Heart right ventricle (tissue), 16 donors: ENCODE data around the gene VPREB3. TPM values are rescaled to one million over a fixed set of nuclear protein-coding genes. Genes with fewer than 3 reads are reported as not detected.

ENCODE experiments used
- ATAC-seq, 8 donors: fragments of 200-7000 bp; cut with Tn5 transposase; one replicate each; pipeline ENCODE4 v1.9.1; 2020; ENCODE audit warnings: mild to moderate bottlenecking in 8 of 8, moderate library complexity in 8 of 8, moderate number of reproducible peaks in 1 of 8
- DNase-seq, 2 donors: peaks; one replicate each; pipeline ENCODE4 v3.0.0-alpha.2; 2020
- H3K27ac ChIP-seq, 10 donors: fragments of 200-600 bp; sonication (generic) in 2 of 10; one replicate each; pipeline versions ENCODE4 v1.5.0 to v1.8.0; 2020 to 2022; ENCODE audit warnings: mild to moderate bottlenecking in 3 of 10
- H3K27me3 ChIP-seq, 7 donors: fragments of 200-600 bp; one replicate each; pipeline ENCODE4 v1.8.0; 2021 to 2022; ENCODE audit warnings: mild to moderate bottlenecking in 2 of 7
- H3K36me3 ChIP-seq, 9 donors: fragments of 200-600 bp; sonication (generic) in 1 of 9; one replicate each; pipeline versions ENCODE4 v1.5.0 to v1.8.0; 2020 to 2022; ENCODE audit warnings: mild to moderate bottlenecking in 2 of 9
- H3K4me1 ChIP-seq, 9 donors: fragments of 200-600 bp; sonication (generic) in 1 of 9; one replicate each; pipeline versions ENCODE4 v1.5.0 to v1.8.0; 2020 to 2022; ENCODE audit warnings: mild to moderate bottlenecking in 4 of 9
- H3K4me3 ChIP-seq, 10 donors: fragments of 200-600 bp; sonication (generic) in 2 of 10; one replicate each; pipeline versions ENCODE4 v1.5.0 to v1.8.0; 2020 to 2022; ENCODE audit warnings: mild to moderate bottlenecking in 7 of 10, moderate library complexity in 2 of 10
- H3K9me3 ChIP-seq, 11 donors: fragments of 200-600 bp in 10 of 11; sonication (generic) in 2 of 11; one replicate each; pipeline versions ENCODE4 v1.5.0 to v1.8.0; 2013 to 2022; ENCODE audit warnings: mild to moderate bottlenecking in 2 of 11, control low read depth in 1 of 11, moderate library complexity in 1 of 11
- WGBS, 2 donors: extraction: QIAGEN DNeasy Blood & Tissue Kit; methylation state at CpG; one replicate each; pipeline ENCODE4 v1.1.7; 2013; ENCODE audit warnings: inconsistent platforms in 1 of 2; 5-methylcytosine and 5-hydroxymethylcytosine counted together
- intact Hi-C, 10 donors: fragments of 100-400 bp; cut with DNase I; formaldehyde crosslinking; loops; one replicate each; pipeline versions ENCODE4 v1.11.1 to v1.14.2; 2022
- polyA plus RNA-seq, 2 donors: library from polyadenylated mRNA; stranded (reverse); fragments of 200-250 nt; gene quantifications; one replicate each; pipeline ENCODE4 v1.2.3, GENCODE V29; 2013
- total RNA-seq, 10 donors: library from RNA; stranded (reverse); fragmentation: NEBNext Ultra II Directional in 3 of 10; extraction: Animal tissue kit (Norgen Biotek cat#: 25700) in 3 of 10; gene quantifications; one replicate each; pipeline versions ENCODE4 v1.2.1 to v1.2.4, GENCODE V29; 2021 to 2023
- TF ChIP-seq, protein P1 (sequence below), 9 donors: fragments of 200-600 bp; sonication (generic) in 2 of 9; IDR thresholded peaks; one replicate each; pipeline versions ENCODE4 v1.5.0 to v1.8.0; 2021 to 2022; ENCODE audit warnings: antibody characterized with exemption in 9 of 9, mild to moderate bottlenecking in 5 of 9, moderate library complexity in 1 of 9
- donor health status: Arrhythmogenic right ventricular cardiomyopathy.
- donor health status: ischemic (EF 13 %, LVEDD 7.1; RV severe dilation, severe dysfunction).
- donor health status: healthy with polysubstance abuse.
- donor health status: DM: no; HTN: yes; CAD: no.
- donor health status: DM: no; HTN: no; CAD: no.
- donor health status: ischemic (EF 25% LVEDD 6.9; RV normal size, moderate dysfunction).
- donor health status: ischemic (EF 25% LVEDD 5.7; RV mildly dilated, moderate dysfunction).
- donor health status: healthy.
- donor health status: DM: yes; HTN: yes; CAD: no.
- donor health status: Ischemic cardiomyopathy.
- donor health status: ischemic (EF 35%, LVEDD 5.7; RV mildly dilated, moderate dysfunction).
- donor health status: nonischemic (EF 11% LVEDD 7.7; RV severe dilation, severe dysfunction).
- donor health status: DM: yes; HTN: yes; CAD: no.
- donor health status: PGD.
- donor health status: ischemic (EF 29% LVEDD 5.4; RV normal size, mild dysfunction).
- donor health status: nonischemic (EF 23%, LVEDD 6.1; RV moderate dilation, normal function).

Gene VPREB3
- total and polyA plus RNA-seq, 12 donors: 0.56 to 2.5 (median 0.96) TPM; not detected in 4

GRCh38 chr22:23775779-23776375 lies 21.7 kb upstream of the VPREB3 start:
- 85 to 86% methylated on average over 3 of the region's 3 CpGs for WGBS, 2 donors
- H3K4me1 ChIP-seq: peaks cover 4 to 51% (median 37%) of the 10 kb centered on the region in 9 donors

GRCh38 chr22:23774922-23775436 lies 20.8 kb upstream of the VPREB3 start:
- Histone ChIP-seq H3K27ac (no peak overlapping the region), H3K4me1 (peaks cover 4 to 51% (median 37%) of the 10 kb centered on the region in 9 donors), H3K27me3 (peaks cover 0 to 10% (median 0%) of the 10 kb centered on the region in 7 donors), H3K4me3 (no peak overlapping the region), H3K9me3 (no peaks in the 10 kb centered on the region), H3K36me3 (no peaks in the 10 kb centered on the region)
- peak in 1 of 2 donors; percentile 3 for DNase-seq
- TF ChIP-seq, protein P1, sequence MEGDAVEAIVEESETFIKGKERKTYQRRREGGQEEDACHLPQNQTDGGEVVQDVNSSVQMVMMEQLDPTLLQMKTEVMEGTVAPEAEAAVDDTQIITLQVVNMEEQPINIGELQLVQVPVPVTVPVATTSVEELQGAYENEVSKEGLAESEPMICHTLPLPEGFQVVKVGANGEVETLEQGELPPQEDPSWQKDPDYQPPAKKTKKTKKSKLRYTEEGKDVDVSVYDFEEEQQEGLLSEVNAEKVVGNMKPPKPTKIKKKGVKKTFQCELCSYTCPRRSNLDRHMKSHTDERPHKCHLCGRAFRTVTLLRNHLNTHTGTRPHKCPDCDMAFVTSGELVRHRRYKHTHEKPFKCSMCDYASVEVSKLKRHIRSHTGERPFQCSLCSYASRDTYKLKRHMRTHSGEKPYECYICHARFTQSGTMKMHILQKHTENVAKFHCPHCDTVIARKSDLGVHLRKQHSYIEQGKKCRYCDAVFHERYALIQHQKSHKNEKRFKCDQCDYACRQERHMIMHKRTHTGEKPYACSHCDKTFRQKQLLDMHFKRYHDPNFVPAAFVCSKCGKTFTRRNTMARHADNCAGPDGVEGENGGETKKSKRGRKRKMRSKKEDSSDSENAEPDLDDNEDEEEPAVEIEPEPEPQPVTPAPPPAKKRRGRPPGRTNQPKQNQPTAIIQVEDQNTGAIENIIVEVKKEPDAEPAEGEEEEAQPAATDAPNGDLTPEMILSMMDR (IDR thresholded peaks at IDR 0.05): no peak
- no peak for ATAC-seq
- intact Hi-C loops: loop anchor here in 3 of 10 donors (5.0 kb wide), 3 partner anchors 57 to 72 kb away; no protein-coding TSS in a partner anchor
- WGBS, 2 donors: 67 to 68% methylated on average over 2 of the region's 2 CpGs

More at GRCh38 chr22:23775779-23776375, 21.7 kb upstream of the VPREB3 start:
- no peak overlapping the region for H3K4me3 ChIP-seq
- H3K36me3 ChIP-seq: no peaks in the 10 kb centered on the region
- H3K9me3 ChIP-seq: no peaks in the 10 kb centered on the region
- peaks cover 0 to 10% (median 0%) of the 10 kb centered on the region in 7 donors for H3K27me3 ChIP-seq
- ATAC-seq: no peak
- DNase-seq: no peak
- intact Hi-C loops: loop anchor here in 1 of 10 donors (5.0 kb wide), 1 partner anchor 66 kb away; no protein-coding TSS in a partner anchor
- no peak overlapping the region for H3K27ac ChIP-seq
- TF ChIP-seq, protein P1 (IDR thresholded peaks at IDR 0.05): peak in 2 of 9 donors; percentile 20

DNA sequence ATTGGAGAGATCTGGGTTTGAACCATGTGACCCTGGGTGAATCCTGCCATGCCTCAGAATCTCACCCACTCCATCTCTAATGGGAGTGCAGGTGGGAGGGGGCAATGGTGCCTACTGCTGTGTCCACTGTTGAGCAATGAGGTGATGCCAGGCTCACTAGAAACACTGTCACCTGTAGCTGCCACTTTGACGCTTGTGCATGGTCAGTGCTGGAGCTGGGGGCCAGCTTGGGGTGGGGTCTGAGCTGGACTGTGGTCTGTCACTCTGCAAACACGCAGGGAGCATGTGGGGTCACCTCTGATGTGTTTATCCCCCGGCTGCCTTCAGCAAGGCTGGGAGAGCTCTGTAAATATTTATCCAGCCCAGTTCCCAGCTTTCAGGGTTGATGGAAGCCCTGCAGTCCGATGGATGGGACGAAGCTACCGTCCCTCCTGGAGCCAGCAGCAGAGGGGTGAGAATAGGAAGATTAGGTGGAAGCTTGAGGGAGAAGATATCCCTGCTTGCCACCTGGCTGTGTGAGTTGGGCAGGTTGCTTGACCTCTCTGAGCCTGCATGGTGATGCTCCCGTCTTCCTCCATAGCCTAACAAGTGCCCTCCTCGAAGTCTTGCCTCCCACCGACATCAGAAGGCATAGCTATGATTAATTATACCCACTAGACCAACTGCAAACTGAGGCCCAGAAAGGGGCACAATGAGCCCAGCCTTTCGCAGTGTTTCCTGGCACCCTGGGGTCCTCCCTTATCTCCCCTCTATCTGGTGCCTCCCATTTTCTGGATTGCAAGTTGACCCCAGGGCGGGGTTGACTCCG lies 20.1 kb upstream of the VPREB3 start:
- 76 to 77% methylated on average over 12 of the region's 12 CpGs for WGBS, 2 donors
- intact Hi-C loops: loop anchor here in 2 of 10 donors (5.0 kb wide), 2 partner anchors 58 to 73 kb away; no protein-coding TSS in a partner anchor
- H3K27me3 ChIP-seq: peaks cover 0 to 10% (median 0%) of the 10 kb centered on the region in 7 donors
- peak overlapping the region in 5 of 10 donors; percentile 52 to 85 (median 68) for H3K27ac ChIP-seq
- no peak for DNase-seq
- H3K36me3 ChIP-seq: no peaks in the 10 kb centered on the region
- TF ChIP-seq, protein P1 (IDR thresholded peaks at IDR 0.05): no peak
- H3K9me3 ChIP-seq: no peaks in the 10 kb centered on the region
- ATAC-seq: no peak
- H3K4me3 ChIP-seq: no peak overlapping the region
- H3K4me1 ChIP-seq: peaks cover 4 to 53% (median 37%) of the 10 kb centered on the region in 9 donors
